Activated naive CD4-positive, alpha-beta T cell treated with Interleukin-2 at 50 U/mL for 16 hours (primary cell): ENCODE data around the gene FADD.

ENCODE experiments used
- DNase-seq: peaks from one replicate; pipeline ENCODE4 v3.0.0-alpha.2; 2020

The FADD gene, protein sequence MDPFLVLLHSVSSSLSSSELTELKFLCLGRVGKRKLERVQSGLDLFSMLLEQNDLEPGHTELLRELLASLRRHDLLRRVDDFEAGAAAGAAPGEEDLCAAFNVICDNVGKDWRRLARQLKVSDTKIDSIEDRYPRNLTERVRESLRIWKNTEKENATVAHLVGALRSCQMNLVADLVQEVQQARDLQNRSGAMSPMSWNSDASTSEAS

GRCh38 chr11:70202920-70203750 lies at the start of gene FADD:
FADD (plus strand) TSS chr11:70203296; CDS start chr11:70203460, 164 bp downstream.
- peak; percentile 91 for DNase-seq

GRCh38 chr11:70155386-70155785 lies 47.7 kb upstream of the FADD start:
- DNase-seq, result no peak

GRCh38 chr11:70156291-70157037 lies 46.6 kb upstream of the FADD start:
- no peak for DNase-seq

DNA sequence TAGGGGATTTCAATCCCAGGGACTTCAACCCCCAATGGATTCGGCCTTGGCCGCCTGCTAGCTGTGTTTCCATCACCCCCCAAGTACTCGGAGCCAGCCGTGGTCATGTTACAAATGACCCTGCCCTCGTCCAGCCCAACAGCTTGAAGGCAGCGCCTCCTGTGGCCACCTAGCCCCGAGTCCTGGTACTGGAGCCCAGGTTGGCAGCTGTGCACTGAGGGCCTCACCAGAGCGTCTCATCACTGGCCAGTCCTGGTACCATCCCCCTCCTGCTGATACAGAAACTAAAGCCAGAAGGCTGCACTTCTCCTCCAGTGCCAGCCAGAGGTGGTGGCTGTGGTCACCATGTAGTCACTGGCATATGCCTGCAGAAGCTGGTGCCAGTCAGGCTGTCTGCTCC lies 44.9 kb upstream of the FADD start:
- no peak for DNase-seq

DNA sequence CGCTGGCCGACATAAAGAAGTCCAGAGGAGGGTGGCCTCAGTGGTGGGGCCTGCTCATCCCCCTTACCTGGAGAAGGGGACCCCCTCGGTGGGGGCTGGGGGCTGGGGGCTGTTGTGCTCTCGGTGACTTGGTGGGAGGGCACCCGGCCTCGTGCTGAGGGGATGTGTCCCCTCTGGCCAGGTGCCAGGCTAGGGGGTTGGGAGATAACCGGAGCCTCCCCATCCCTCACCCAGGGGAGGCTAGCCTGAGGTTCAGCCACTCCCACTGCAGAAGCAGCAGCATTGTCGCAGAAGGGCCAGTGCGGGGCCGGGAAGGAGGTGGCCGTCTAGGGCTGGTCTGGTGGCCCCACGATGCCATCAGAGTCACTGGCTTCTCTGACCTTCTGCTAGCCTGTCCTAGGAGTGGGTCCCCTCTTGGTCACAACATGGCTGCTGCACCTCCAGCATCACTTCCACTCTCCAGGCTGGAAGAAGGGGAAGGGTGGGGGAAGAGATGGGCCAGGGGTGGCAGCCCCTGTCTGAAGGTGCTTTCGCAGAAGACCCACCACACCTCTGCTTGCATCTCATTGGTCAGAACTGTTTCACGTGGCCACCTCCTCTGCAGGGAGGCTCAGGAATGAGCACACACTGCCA lies 44.2 kb upstream of the FADD start:
- DNase-seq, result no peak

GRCh38 chr11:70159627-70160570 lies 43.2 kb upstream of the FADD start:
- DNase-seq, result no peak

GRCh38 chr11:70161043-70161625 lies 42.0 kb upstream of the FADD start:
- no peak for DNase-seq

DNA sequence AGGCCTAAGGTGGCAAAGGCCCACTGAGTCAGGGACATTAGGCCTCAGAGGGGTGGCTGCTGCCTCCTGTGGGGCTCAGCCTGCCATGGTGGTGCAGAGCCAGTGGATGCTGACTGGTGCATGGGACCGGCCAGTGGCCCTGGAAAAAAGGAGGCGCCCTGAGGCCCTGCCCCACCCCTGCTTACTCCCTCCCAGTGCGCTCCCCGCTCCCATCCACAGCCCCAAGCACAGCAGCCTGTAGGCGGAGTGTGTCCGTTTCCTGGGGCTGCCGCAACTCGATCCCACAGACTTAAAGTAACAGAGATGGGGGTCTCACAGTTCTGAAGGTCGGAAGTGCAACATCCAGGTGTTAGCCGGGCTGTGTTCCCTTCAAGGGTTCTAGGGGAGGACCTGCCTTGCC lies 38.4 kb upstream of the FADD start:
- DNase-seq, result no peak

GRCh38 chr11:70167120-70167519 lies 36.0 kb upstream of the FADD start:
- no peak for DNase-seq

DNA sequence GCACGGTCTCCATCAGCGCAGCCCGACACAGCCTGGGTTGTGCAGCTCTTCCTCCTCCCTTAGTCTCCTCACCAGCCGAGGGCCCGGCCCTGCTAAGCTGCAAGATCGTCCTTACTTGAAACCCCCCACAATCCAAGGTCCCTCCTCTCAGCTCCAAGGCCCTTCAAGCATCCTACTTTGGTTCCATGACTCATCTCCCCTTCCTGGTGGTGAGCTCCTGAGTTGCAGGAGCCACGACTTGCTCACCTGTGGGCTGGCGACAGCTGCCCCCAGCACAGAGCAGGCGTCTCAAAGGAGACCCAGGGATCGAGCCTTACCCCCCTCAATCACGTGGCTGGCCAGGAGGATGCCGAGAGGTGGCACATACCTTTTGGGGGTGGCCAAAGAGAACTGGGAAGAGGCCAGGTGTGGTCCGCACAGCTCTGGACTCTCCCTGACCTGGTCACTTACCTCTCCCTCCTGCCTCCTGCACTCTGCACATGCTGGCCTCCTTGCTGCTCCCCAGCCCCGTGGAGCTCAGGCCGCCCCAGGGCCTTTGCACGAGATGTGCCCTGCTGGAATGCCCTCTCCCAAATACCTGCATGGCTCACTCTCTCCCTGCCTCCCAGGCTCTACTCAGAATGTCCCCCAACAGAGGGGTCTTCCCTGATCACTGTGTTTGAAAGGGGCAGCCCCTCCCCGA lies 35.2 kb upstream of the FADD start:
- no peak for DNase-seq

DNA sequence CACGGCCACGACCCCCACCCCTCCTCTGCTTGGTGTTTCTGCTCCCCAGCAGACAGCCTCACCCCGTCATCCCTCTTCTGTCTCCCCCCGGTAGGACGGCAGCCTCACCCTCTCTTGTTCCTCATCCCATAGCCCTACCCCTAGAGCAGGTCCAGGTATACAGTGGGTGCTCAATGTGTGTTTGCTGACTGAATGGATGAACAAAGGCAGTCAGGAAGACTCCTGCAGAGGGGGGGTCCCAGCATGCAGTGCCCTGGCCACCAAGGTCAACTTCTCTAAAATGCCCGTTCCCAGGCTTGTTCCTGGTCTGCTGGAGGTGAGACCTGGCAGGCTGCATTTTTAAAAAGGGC lies 34.7 kb upstream of the FADD start:
- no peak for DNase-seq

- no peak for DNase-seq
These were observed 34.0 kb upstream of the FADD start for GRCh38 chr11:70169127-70169526.

DNA sequence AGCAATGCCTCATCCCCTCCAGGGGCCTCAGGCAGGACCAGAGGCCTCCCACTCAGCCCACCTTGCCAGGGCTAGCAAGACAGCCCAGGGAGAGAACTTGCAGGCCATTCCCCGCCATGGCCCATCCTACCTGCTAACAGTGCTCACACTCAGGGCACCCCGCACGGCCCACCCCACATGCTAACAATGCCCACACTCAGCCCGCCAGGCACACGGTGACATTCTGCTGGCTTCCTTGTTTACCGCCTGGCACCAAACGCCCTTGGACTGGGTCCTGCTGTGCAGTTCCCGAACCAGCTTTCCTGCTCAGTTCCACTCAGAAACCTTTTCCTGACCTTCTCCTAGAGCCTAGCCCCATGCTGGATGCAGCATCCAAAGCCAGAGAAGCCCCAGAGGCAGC lies 33.5 kb upstream of the FADD start:
- no peak for DNase-seq

DNA sequence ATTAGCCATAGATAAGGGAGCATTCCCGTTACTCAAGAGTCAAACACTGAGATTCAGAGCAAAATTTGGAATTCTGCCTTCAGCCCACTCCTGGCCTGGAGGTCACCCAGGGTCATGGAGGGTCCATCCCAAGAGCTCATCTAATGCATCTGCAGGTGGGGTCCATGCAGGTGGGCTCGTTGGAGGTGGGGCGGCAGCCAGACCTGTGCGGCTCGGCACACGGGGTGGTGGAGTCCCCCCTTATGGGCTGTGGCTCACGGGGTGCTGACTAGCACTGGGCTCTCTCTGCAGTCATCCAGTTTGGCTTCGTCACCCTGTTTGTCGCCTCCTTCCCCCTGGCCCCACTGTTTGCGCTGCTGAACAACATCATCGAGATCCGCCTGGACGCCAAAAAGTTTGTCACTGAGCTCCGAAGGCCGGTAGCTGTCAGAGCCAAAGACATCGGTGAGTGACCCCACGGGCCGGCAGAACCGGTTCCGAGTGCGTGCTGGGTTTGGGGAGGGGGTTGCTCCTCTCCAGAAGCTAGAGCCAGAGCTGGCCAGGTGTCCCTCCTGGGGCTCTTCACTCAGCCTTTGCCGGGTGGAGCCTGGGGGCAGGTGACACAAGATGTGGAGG lies 32.4 kb upstream of the FADD start:
- DNase-seq, result no peak

DNA sequence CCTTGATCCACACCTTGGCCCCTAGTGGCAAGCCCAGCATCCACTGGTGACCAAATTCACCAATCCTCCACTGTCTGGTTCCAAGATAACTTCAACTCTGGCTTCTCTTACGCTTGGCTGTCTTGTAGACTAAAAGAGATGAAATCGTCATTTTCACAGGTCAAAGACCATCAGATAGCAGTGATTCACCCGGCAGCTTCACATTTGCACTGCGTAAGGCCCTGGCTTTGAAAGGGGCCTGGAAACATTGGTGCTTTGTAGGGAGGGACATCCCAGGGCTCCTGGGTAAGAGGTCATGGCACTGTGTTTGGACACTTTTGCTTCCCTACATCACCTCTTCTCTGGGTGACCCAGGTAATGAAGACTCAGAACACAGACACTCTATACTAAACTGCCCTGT lies 30.1 kb upstream of the FADD start:
- no peak for DNase-seq

GRCh38 chr11:70174547-70175235 lies 28.4 kb upstream of the FADD start:
- no peak for DNase-seq

GRCh38 chr11:70175236-70175698 lies 27.8 kb upstream of the FADD start:
- DNase-seq, result no peak

- peak; percentile 56 for DNase-seq
These were observed 26.0 kb upstream of the FADD start for GRCh38 chr11:70176940-70177689.

- DNase-seq, result no peak
These were observed 22.2 kb upstream of the FADD start for GRCh38 chr11:70180906-70181305.
